GM21367 (cell line): Measurements from ENCODE around the gene GMPPA.

Experiments
- ATAC-seq: cut with Tn5 transposase; IDR thresholded peaks from one replicate; pipeline ENCODE4 v1.9.1; 2021; ENCODE audit not compliant: unreplicated experiment

Gene GMPPA

DNA sequence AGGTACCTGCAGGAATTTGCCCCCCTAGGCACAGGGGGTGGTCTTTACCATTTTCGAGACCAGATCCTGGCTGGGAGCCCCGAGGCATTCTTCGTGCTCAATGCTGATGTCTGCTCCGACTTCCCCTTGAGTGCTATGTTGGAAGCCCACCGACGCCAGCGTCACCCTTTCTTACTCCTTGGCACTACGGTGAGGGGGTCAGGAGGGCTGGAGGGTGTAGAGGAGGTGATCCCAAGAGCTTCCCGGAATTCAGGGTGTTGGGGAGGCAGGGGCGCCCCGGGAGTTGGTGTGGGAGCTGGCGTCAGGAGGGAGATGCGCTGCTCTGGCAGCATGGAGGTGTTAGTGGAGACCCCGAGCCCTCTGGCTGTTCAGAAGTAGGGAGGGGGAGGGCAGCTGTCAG lies 3.2 kb downstream of the GMPPA start:
- no peak for ATAC-seq

DNA sequence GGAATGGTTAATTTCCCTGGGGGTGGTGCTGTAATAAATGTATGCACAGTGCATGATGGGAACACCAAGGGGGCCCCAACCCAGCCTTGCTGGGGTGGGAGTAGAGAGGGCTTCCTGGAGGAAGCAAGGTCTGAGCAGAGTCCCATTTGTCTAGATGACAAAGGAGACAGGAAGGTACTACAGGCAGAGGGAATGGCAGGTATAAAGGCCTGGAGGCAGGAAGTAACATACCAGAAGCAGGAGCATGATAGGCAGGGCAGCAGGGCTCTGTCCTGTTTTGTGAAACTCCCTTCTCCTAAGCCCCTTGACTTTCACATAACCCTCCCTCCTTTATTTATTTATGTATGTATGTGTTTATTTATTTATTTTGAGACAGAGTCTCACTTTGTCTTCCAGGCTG lies 3.9 kb downstream of the GMPPA start:
- ATAC-seq = no peak

GRCh38 chr2:219505585-219505984 lies 6.9 kb downstream of the GMPPA start:
- no peak for ATAC-seq

DNA sequence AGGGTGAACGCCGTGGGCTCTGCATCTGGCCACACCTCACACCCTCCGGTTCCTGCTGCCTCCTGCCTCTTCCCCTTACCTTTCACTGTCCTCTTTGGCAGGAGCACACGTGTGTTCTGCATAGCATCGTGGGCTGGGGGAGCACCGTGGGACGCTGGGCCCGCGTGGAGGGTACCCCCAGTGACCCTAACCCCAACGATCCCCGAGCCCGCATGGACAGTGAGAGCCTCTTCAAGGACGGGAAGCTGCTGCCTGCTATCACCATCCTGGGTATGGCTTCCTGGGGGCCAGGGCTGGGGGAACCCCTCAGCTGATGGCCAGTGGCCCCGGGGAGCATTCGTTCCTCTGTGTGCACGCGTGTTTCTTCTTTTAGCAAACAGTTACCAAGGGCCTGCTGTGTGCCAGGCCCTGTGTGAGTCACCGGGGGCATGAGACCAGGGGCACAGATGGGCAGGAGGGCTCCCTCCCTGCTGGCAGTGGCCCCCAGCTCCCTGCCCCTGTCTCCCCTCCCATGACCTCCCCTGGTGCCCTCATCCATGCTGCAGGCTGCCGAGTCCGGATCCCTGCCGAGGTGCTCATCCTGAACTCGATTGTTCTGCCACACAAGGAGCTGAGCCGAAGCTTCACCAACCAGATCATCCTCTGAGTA lies 7.6 kb downstream of the GMPPA start:
- ATAC-seq = no peak

DNA sequence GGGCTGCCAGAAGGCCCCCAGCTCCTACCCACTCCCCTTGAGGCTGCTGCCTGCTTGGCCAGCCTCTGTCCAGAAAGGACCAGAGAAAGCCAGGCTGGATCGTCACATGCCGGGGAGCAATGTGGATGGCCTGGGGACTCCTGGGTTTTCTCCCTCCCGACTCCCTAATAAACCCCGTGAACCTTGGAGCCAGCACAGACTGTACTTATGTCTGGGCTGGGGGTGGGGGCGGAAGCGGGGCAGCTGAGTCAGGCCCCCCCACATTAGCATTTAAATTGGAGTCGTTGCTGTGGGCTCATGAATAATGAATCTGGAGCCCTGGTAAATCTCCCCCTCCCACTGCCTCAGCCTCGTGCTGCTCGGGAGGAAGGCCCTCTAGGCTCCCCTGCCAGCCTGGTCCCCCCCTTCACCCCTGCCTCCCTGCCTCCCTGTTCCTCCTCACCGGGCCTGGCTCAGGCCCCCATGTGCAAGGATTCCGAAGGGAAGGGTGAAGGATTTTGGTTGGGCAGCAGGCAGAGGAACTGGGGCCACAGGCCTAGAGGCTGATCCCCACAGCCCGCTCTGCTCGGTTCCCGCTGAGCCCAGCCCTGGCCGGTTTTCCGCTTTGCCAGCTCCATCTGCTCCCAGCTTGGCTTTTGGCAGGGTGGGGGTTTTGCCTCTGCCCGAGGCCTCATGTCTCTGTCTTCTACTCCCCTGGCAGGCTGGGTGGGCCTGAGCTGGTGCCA lies 8.3 kb downstream of the GMPPA start:
- ATAC-seq = no peak

DNA sequence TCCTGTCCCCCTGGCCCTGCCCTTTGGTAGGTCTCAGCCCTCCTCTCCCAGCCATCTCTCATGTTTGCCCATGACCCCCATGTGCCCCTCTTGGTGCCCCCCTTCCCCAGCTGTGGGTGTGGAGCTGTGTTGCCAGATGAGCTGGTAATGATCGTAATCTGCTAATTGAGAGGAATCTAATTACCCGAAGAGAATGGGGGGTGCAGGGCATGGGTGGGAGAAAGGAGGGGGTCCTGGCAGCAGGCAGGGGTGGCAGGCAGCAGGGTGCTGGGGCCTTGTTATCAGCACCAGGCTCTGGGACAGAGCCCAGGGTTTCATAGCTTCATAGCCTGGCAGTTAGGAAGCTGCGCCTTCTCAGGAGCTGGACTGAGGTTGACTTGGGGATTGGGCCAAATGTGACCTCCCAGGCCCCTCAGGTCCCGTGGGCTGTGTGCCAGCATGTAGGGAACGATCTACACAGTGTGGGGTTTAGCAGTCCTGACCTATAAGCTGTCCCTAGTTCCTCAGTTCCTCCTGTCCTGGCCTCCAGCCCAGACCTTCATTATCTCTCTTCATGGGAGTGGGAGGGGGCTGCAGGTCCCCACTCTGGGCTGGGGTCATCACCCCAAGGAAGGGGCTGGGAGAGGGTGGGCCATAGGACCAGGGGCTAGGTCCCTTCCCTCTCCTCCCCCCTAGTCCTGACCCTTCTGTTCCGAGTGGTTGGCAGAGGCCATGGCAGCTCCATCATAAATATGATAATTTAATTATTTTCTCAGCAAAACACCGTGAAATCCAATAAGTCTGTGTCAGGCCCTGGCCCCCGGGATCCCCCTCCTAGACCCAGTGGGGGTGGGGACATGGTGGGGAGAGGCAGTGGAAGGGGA lies 9.1 kb downstream of the GMPPA start:
- ATAC-seq = no peak

- no peak for ATAC-seq
Observed at GRCh38 chr2:219508444-219508734, 9.7 kb downstream of the GMPPA start.

GRCh38 chr2:219508971-219509779 lies 10.5 kb downstream of the GMPPA start:
- no peak for ATAC-seq

DNA sequence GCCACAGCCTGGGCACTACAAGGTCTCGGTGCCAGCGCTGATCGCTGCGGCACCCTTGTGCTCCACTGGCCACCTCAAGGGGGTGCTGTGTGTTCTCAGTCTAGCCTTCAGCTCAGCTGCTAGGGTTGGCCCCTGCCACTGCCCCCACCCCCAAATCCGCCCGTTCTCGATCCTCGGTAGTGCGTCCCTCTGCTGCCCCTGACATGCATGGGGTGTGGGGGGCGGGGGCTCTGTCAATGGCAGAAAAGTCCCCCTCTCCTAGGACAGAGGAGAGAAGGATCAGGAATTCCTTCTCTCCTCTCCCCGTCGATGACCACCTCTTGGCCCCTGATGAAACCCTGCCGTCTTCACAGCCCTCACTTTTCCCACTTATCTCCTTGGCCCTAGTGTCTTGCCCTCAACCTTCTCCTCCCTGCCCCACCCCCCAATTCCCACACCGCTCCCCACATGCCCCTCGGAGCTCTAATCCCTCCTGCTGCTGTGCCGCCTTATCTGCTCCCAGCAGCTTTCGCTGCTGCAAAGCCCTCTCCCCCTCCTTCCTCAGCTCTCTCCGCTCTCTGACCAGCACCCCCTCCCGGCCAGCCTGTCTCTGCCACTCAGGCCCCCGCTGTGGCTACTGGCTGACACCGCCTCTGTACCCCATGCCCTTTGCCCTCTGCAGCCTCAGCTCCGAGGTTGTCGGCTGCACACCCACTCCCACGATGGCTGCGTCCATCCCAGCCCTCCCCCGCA lies 11.3 kb downstream of the GMPPA start:
- ATAC-seq = no peak

DNA sequence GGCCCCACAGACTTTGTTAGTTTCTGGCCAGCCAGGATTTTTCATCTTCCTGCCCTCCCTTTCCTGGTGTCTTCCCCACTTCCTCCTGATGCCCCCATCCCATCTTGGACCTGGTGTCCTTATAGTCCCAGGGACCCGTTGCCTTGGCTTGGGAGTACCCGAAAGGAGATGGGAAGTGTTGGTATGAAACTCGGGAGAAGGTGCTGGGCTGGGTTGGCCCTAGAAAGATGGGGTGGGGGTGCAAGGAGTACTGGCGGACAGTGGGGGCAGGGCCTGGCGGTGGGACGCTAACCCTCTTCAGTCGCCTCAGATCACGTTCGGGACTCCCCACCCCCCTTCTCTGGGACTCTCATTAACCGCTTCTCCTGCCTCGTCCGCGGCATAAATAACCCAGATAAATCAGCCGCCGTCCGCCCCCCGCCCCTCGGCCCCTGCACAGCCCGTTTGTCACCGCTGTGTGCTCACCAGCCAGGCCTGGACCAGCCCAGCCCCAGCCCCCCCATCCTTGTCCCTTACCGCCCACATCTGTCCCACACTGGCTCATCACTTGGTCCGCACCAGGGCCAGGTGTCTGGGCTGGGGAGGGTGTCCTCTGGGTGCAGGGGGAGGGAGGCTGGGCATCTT lies 11.9 kb downstream of the GMPPA start:
- no peak for ATAC-seq

DNA sequence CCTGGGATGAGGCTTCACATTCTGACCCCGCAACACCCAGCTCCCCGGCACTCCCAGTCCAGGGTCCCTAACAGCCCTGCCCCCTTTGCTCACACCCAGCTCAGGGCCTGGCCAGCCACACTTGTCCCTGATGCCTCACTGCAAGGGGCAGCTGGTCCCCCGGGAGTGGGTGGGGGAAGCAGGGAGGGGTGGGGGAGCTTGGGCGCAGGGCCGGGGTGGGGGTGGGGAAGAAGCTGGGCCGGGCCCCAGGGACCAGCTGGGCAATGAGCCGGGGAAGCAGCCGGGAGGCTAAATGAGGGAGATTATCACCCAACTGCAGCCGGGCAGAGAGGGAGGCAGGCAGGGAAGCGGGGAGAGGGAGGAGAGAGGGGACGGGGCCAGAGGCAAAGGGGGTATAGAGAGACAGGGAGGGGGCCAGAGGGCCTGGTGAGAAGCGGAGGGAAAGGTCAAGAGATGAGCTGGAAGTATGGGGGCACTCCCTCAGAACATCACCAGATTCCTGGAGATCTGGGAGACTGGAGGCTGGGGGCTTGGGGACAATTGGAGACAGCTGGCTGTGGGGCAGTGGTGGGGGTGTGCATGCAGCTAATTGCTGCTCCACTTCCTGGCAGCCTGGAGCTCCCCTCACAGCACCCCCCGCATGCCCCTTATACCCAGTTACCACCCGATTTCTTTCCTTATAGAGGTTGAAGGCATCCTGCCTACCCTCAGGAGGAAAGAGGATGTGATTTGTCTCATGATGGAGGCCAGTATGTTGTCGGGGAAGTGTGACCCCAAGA lies 13.0 kb downstream of the GMPPA start:
- ATAC-seq = no peak

DNA sequence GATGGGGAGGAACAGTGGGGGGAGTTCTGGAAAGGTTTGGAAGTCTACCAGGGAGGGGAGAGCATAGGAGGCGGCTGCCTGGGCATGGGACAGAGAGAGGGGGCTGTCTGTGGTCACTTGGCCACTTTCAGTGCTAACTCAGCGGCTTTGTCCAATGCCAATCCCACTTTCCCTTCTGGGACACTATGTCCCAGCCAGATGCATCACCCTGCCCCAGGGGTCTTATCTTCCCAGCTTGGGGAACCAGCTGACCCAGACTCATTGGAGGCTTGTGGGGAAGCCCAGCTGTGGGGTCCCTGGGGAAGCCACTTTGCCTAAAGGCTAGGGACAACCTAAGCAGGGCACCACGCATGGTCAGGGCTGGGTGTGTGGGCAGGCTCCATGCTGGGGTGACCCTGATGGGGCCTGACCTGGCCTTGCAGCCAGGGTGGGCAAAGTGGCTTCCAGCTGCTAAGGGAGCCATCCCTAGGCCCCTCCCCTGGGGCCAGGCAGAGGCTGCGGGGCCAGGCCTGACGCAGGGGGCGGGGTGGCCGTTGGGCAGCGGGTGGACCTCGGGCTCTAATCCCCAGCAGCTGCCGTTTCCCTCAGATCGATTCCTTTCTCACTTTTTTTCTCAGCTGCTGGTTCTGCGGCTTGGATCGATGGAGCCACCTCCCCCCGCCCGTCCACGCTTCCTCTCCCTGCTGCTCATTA lies 14.0 kb downstream of the GMPPA start:
- no peak for ATAC-seq

DNA sequence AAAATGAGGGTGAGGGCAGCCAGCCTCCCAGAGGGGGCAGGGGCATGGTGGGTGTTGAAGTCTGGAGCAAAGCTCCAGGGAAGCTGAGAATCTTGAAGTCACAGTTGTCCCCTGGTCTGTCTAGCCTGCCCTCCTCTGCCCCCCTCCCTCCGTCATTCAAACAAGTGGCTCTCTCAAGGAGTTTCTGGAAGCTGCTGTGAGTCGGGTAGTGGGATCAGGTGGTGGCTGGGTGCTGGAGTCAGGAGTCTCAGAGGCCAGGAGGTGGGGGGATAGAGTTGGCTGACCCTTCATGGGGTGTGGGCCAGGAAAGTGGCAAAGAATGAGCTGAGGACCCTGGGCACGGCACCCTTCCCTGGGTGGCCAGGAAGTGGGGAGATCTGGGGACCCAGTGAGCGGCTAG lies 15.1 kb downstream of the GMPPA start:
- ATAC-seq = no peak

GRCh38 chr2:219514196-219514761 lies 15.6 kb downstream of the GMPPA start, which contains the start of gene ASIC4:
ASIC4 (plus strand) TSS chr2:219514482; CDS start chr2:219514725, 243 bp downstream.
- no peak for ATAC-seq

- no peak for ATAC-seq
Observed at GRCh38 chr2:219514836-219515235, 16.1 kb downstream of the GMPPA start.

- ATAC-seq = no peak
Observed at GRCh38 chr2:219515874-219516629, 17.4 kb downstream of the GMPPA start.

DNA sequence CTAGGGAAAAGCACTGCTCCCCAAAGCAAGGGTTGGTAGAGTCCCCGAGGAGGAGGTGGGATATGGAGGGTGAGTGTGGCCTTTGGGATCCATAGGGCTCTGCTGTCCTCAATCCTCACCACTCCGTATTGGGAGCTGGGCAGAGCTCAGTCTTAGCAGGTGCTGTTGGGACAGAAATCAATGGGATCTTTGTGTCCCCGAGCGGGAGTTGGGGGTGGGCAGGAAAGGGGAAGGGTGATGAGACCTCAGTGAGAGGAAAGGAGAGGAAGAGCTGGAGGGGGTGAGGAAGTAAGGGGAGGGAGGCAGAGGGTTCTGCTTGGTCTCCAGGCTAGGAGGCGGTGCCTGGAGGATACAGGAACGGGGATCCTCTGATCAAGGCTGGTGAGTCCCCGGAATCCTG lies 18.2 kb downstream of the GMPPA start:
- ATAC-seq = no peak
